Fibroblast of villous mesenchyme (primary cell): ENCODE results near the gene REEP1. TPM values are rescaled to one million over a fixed set of nuclear protein-coding genes. Genes with fewer than 3 reads are reported as not detected.
"Not testable (repeated sequence)": the region's sequence is repeated elsewhere in the genome, so short reads cannot be mapped to it uniquely, and the experiment has no call there.

ENCODE experiments used
- DNase-seq: peaks from one replicate; pipeline ENCODE4 v3.0.0-alpha.2; 2010; ENCODE audit warnings: low read depth
- H3K4me3 ChIP-seq: 2 replicates; pipeline ENCODE4 v1.5.1; 2011; ENCODE audit warnings: low read depth, mild to moderate bottlenecking, low read length
- total RNA-seq: library from RNA; depleted of rRNA; stranded (reverse); fragments of >200 nt; gene quantifications from 2 replicates; pipeline ENCODE4 v1.2.3, GENCODE V29; 2012
- TF ChIP-seq, protein P1 (sequence below): IDR thresholded peaks from 2 replicates; pipeline ENCODE4 v1.5.1; 2012; ENCODE audit warnings: low read depth, mild to moderate bottlenecking, low read length; ENCODE audit not compliant: insufficient read depth

REEP1 gene
- total RNA-seq, 1 donor = under 0.01 TPM

- no peak for DNase-seq
- TF ChIP-seq, protein P1, sequence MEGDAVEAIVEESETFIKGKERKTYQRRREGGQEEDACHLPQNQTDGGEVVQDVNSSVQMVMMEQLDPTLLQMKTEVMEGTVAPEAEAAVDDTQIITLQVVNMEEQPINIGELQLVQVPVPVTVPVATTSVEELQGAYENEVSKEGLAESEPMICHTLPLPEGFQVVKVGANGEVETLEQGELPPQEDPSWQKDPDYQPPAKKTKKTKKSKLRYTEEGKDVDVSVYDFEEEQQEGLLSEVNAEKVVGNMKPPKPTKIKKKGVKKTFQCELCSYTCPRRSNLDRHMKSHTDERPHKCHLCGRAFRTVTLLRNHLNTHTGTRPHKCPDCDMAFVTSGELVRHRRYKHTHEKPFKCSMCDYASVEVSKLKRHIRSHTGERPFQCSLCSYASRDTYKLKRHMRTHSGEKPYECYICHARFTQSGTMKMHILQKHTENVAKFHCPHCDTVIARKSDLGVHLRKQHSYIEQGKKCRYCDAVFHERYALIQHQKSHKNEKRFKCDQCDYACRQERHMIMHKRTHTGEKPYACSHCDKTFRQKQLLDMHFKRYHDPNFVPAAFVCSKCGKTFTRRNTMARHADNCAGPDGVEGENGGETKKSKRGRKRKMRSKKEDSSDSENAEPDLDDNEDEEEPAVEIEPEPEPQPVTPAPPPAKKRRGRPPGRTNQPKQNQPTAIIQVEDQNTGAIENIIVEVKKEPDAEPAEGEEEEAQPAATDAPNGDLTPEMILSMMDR = no peak
- no peak overlapping the region for H3K4me3 ChIP-seq
Measured at GRCh38 chr2:86231680-86232372, 105.6 kb downstream of the REEP1 start.

GRCh38 chr2:86230961-86231360 lies 106.5 kb downstream of the REEP1 start:
- DNase-seq = no peak
- TF ChIP-seq, protein P1 = no peak
- no peak overlapping the region for H3K4me3 ChIP-seq

DNA sequence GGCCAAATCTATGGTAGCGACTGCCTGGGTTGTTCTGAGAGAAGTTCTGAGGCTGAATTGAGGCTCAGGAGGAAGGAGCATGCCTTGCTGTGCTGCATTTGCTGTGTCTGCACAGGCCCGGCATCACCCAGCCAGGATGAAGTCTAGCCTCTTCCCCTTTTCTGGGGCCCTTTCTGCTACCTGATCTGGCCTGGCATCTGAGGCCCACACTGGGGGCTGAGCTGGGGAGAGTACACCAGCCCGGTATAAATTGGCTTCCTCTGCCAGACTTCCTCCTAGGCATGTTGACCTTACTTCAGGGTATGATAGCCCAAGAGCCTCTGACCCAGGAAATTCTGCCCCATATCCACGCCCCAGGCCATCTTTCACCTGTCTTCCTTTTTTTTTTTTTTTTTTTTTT lies 108.2 kb downstream of the REEP1 start:
- TF ChIP-seq, protein P1 = no peak
- no peak for DNase-seq
- no peak overlapping the region for H3K4me3 ChIP-seq

- DNase-seq, H3K4me3 ChIP-seq: not testable (repeated sequence)
Measured at GRCh38 chr2:86228574-86228973, 108.9 kb downstream of the REEP1 start.

GRCh38 chr2:86227685-86228084 lies 109.7 kb downstream of the REEP1 start:
- TF ChIP-seq, protein P1 = no peak
- no peak for DNase-seq
- no peak overlapping the region for H3K4me3 ChIP-seq

DNA sequence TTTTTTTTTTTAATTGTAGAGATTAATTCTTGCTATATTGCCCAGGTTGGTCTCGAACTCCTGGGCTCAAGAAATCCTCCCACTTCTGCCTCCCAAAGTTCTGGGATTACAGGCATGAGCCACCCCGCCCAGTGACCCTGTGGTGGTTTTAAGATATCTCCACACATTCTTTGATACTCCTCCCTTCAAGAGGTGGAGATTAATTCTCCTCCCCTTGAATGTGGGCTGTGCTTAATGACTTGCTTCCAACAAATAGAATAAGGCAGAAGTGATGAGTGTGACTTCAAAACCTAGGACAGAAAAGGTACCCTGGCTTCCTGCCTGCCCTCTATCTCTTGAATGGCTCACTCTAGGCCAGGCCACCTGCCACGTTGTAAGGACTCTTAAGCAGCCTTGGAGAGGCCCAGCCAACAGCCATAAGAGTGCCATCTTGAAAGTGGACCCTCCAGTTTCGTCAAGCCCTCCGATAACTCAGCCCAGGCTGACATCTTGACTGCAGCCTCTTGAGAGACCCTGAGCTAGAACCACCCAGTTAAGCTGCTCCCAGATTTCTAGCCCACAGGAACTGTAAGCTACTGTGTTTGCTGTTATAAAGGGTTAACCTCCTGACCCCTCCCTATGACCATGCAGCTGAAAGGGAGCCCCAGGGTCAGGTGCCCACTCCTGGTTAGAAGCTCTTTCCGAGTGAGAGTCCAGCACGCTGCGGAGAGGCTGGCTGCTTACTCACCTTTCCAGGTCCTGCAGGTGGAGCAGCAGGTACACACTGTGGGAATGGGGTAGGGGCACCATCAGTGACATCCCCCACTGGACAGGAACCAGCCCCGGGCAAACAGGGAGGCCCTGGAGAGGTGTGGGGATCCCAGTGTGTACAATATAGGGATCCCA lies 110.5 kb downstream of the REEP1 start:
- DNase-seq = no peak
- no peak overlapping the region for H3K4me3 ChIP-seq
- TF ChIP-seq, protein P1 = no peak

DNA sequence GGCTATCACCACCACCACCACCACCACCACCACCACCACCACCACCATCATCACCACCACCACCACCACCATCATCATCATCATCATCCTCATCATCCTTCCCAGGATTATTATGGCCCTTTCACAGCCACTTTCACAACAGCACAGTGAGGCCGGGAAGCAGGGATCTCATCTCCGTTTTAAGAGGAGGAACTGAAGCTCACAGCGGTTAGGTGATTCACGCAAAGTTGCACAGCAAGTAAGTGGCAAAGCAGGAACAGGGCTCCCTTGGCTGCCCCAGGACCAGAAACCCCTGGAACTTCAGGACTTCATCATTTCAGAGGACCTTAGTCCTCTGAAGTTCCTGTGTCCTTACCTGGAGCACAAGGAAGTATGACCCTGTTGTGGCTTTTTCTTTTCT lies 111.4 kb downstream of the REEP1 start:
- TF ChIP-seq, protein P1 = no peak
- no peak overlapping the region for H3K4me3 ChIP-seq
- DNase-seq = no peak
